Measurements from ENCODE around the gene TMOD2. TPM values are rescaled to one million over a fixed set of nuclear protein-coding genes. Genes with fewer than 3 reads are reported as not detected.

Gene TMOD2
- total and polyA plus RNA-seq, 7 donors: 0.49 to 5.8 (median 2.1) TPM

- intact Hi-C loops (cut with DNase I): loop anchor here in 1 of 2 donors (10.0 kb wide), 1 partner anchor 47 kb away; no protein-coding TSS in a partner anchor
- no peak for TF ChIP-seq CTCF (IDR thresholded peaks at IDR 0.05)
- Histone ChIP-seq H3K4me3 (no peak overlapping the region), H3K27me3 (ENCODE audit: insufficient read depth in 3 of 3, low read length in 2 of 3) (no peaks in the 10 kb centered on the region), H3K4me1 (peaks cover 26% of the 10 kb centered on the region), H3K9me3 (no peaks in the 10 kb centered on the region), H3K36me3 (ENCODE audit: insufficient read depth in 1 of 2, low read depth in 1 of 2) (no peaks in the 10 kb centered on the region), H3K27ac (no peak overlapping the region)
- DNase-seq (no peak), ATAC-seq (no peak)
- 64 to 75% (median 73%) methylated on average over 4 of the region's 4 CpGs for WGBS, 3 donors
Measured at GRCh38 chr15:51837792-51838251, 86.4 kb downstream of the TMOD2 start.

GRCh38 chr15:51838270-51838669, 86.9 kb downstream of the TMOD2 start:
- Histone ChIP-seq H3K36me3 (ENCODE audit: insufficient read depth in 1 of 2, low read depth in 1 of 2) (no peaks in the 10 kb centered on the region), H3K4me1 (peaks cover 22% of the 10 kb centered on the region), H3K27me3 (ENCODE audit: insufficient read depth in 3 of 3, low read length in 2 of 3) (no peaks in the 10 kb centered on the region), H3K27ac (no peak overlapping the region), H3K9me3 (no peaks in the 10 kb centered on the region), H3K4me3 (no peak overlapping the region)
- 78 to 84% (median 80%) methylated on average over 2 of the region's 2 CpGs for WGBS, 3 donors
- DNase-seq: no peak
- ATAC-seq: no peak
- TF ChIP-seq CTCF (IDR thresholded peaks at IDR 0.05): no peak
- intact Hi-C loops (cut with DNase I): loop anchor here in 1 of 2 donors (10.0 kb wide), 1 partner anchor 47 kb away; no protein-coding TSS in a partner anchor

- 76 to 82% (median 78%) methylated on average over 4 of the region's 4 CpGs for WGBS, 3 donors
- H3K9me3 ChIP-seq: no peaks in the 10 kb centered on the region
- no peak for DNase-seq
- no peaks in the 10 kb centered on the region for H3K27me3 ChIP-seq (ENCODE audit: insufficient read depth in 3 of 3, low read length in 2 of 3)
- peaks cover 39% of the 10 kb centered on the region for H3K4me1 ChIP-seq
- no peak for TF ChIP-seq CTCF (IDR thresholded peaks at IDR 0.05)
- H3K36me3 ChIP-seq (ENCODE audit: insufficient read depth in 1 of 2, low read depth in 1 of 2): no peaks in the 10 kb centered on the region
- no peak overlapping the region for H3K4me3 ChIP-seq
- intact Hi-C loops (cut with DNase I): no loop called here
- no peak for ATAC-seq
- H3K27ac ChIP-seq: no peak overlapping the region
Measured at GRCh38 chr15:51840692-51841091, 89.3 kb downstream of the TMOD2 start.

GRCh38 chr15:51841406-51842040, 90.1 kb downstream of the TMOD2 start:
- DNase-seq (no peak), ATAC-seq (no peak)
- Histone ChIP-seq H3K9me3 (no peaks in the 10 kb centered on the region), H3K4me1 (peaks cover 46% of the 10 kb centered on the region), H3K27me3 (ENCODE audit: insufficient read depth in 3 of 3, low read length in 2 of 3) (no peaks in the 10 kb centered on the region), H3K4me3 (no peak overlapping the region), H3K36me3 (ENCODE audit: insufficient read depth in 1 of 2, low read depth in 1 of 2) (no peaks in the 10 kb centered on the region), H3K27ac (no peak overlapping the region)
- no peak for TF ChIP-seq CTCF (IDR thresholded peaks at IDR 0.05)
- intact Hi-C loops (cut with DNase I): no loop called here
- WGBS, 3 donors: 65 to 69% (median 68%) methylated on average over 5 of the region's 5 CpGs

GRCh38 chr15:51842265-51842664, 90.9 kb downstream of the TMOD2 start:
- no peak overlapping the region for H3K4me3 ChIP-seq
- no peak for DNase-seq
- intact Hi-C loops (cut with DNase I): no loop called here
- 95 to 100% (median 99%) methylated on average over 3 of the region's 3 CpGs for WGBS, 3 donors
- H3K4me1 ChIP-seq: peaks cover 43% of the 10 kb centered on the region
- H3K27ac ChIP-seq: no peak overlapping the region
- no peak for TF ChIP-seq CTCF (IDR thresholded peaks at IDR 0.05)
- no peaks in the 10 kb centered on the region for H3K27me3 ChIP-seq (ENCODE audit: insufficient read depth in 3 of 3, low read length in 2 of 3)
- no peaks in the 10 kb centered on the region for H3K36me3 ChIP-seq (ENCODE audit: insufficient read depth in 1 of 2, low read depth in 1 of 2)
- no peaks in the 10 kb centered on the region for H3K9me3 ChIP-seq
- no peak for ATAC-seq

Data from psoas muscle (tissue), 8 donors.